Measurements from ENCODE around the gene ZNF862.

- TF ChIP-seq EZH2 (IDR thresholded peaks at IDR 0.05; ENCODE audit: borderline replicate concordance, insufficient read depth, low read depth, low read length, poor library complexity, severe bottlenecking): no peak
- TF ChIP-seq, protein P1, sequence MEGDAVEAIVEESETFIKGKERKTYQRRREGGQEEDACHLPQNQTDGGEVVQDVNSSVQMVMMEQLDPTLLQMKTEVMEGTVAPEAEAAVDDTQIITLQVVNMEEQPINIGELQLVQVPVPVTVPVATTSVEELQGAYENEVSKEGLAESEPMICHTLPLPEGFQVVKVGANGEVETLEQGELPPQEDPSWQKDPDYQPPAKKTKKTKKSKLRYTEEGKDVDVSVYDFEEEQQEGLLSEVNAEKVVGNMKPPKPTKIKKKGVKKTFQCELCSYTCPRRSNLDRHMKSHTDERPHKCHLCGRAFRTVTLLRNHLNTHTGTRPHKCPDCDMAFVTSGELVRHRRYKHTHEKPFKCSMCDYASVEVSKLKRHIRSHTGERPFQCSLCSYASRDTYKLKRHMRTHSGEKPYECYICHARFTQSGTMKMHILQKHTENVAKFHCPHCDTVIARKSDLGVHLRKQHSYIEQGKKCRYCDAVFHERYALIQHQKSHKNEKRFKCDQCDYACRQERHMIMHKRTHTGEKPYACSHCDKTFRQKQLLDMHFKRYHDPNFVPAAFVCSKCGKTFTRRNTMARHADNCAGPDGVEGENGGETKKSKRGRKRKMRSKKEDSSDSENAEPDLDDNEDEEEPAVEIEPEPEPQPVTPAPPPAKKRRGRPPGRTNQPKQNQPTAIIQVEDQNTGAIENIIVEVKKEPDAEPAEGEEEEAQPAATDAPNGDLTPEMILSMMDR (IDR thresholded peaks at IDR 0.05): no peak
Observed at GRCh38 chr7:149806726-149807125, 31.4 kb upstream of the ZNF862 start.
